ENCODE results near the gene ATRAID. TPM values are rescaled to one million over a fixed set of nuclear protein-coding genes. Genes with fewer than 3 reads are reported as not detected.

ATRAID gene
- total and polyA plus RNA-seq, 4 donors: 44.9 to 77.5 (median 48.9) TPM

DNA sequence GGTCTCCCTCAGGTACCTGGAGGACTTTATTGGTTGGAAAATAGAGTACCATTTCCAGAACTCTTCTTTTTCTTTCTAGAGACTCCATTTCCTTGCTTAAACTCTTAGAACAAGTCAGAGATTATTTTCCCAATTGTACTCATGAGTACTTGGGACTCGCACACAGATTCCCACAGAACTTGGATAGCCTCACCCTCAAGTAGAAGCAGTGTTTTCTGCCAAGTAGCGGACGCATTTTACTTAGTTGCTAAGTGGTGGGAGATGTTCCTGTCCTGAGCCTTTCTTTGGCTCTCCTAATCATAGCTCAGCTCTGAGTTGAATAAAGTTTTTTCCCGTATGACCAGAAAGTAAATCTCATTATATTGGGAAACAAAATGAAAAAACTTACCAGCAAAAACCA is 33.8 kb downstream of the ATRAID start:
- peaks cover 0 to 7% (median 3%) of the 10 kb centered on the region in 4 donors for H3K4me1 ChIP-seq (ENCODE audit: control insufficient read depth in 4 of 4, insufficient read depth in 4 of 4, low read length in 3 of 4)
- no peak for DNase-seq (ENCODE audit: low spot score)
- no peak for TF ChIP-seq TAF1 (conservative IDR thresholded peaks at IDR 0.05)
- no peak for TF ChIP-seq RXRA (IDR thresholded peaks at IDR 0.05)
- TF ChIP-seq SP1 (IDR thresholded peaks at IDR 0.05): no peak
- TF ChIP-seq YY1 (IDR thresholded peaks at IDR 0.05): no peak
- TF ChIP-seq HNF4G (IDR thresholded peaks at IDR 0.05): no peak
- no peak for TF ChIP-seq HNF4A (conservative IDR thresholded peaks at IDR 0.05)
- TF ChIP-seq, protein P1, sequence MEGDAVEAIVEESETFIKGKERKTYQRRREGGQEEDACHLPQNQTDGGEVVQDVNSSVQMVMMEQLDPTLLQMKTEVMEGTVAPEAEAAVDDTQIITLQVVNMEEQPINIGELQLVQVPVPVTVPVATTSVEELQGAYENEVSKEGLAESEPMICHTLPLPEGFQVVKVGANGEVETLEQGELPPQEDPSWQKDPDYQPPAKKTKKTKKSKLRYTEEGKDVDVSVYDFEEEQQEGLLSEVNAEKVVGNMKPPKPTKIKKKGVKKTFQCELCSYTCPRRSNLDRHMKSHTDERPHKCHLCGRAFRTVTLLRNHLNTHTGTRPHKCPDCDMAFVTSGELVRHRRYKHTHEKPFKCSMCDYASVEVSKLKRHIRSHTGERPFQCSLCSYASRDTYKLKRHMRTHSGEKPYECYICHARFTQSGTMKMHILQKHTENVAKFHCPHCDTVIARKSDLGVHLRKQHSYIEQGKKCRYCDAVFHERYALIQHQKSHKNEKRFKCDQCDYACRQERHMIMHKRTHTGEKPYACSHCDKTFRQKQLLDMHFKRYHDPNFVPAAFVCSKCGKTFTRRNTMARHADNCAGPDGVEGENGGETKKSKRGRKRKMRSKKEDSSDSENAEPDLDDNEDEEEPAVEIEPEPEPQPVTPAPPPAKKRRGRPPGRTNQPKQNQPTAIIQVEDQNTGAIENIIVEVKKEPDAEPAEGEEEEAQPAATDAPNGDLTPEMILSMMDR (IDR thresholded peaks at IDR 0.05; ENCODE audit: low read depth, low read length, missing input control): no peak
- TF ChIP-seq RAD21 (IDR thresholded peaks at IDR 0.05): no peak
- no peak for TF ChIP-seq FOXA1 (IDR thresholded peaks at IDR 0.05)
- peaks cover 20 to 39% (median 33%) of the 10 kb centered on the region in 4 donors for H3K36me3 ChIP-seq (ENCODE audit: control insufficient read depth in 4 of 4, insufficient read depth in 3 of 4, low read depth in 1 of 4, low read length in 3 of 4)
- no peaks in the 10 kb centered on the region for H3K27me3 ChIP-seq (ENCODE audit: control insufficient read depth in 4 of 4, insufficient read depth in 4 of 4, low read length in 3 of 4)
- 91% methylated on average over 4 of the region's 4 CpGs for WGBS
- H3K9me3 ChIP-seq (ENCODE audit: control insufficient read depth in 4 of 4, low read length in 3 of 4): no peaks in the 10 kb centered on the region
- no peak overlapping the region for H3K27ac ChIP-seq (ENCODE audit: low read depth in 1 of 2, low read length in 2 of 2)
- H3K9ac ChIP-seq (ENCODE audit: low read depth in 1 of 2, low read length in 2 of 2): no peak overlapping the region
- H3K4me3 ChIP-seq (ENCODE audit: low read depth in 1 of 3, low read length in 3 of 3): no peak overlapping the region

DNA sequence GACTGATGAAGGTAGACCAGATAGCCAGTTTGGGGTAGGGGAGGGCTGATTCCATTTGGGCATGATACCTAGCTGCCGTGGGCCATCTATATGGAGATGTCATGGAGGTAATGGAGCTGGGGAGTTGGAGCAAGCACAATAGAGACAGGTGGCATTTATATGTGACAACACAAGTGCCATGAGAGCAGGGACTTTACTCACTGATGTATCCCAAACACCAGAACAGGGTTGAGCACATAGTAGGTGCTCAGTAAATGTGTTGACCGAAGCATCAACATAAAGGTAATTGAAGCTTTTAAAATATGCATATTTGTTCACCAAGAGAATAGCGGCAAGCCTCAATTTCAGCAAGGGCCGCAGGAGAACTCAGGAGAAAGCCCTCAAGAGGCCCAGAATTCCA is 36.1 kb downstream of the ATRAID start:
- Histone ChIP-seq H3K9ac (ENCODE audit: low read depth in 1 of 2, low read length in 2 of 2) (no peak overlapping the region), H3K4me1 (ENCODE audit: control insufficient read depth in 4 of 4, insufficient read depth in 4 of 4, low read length in 3 of 4) (peaks cover 0 to 7% (median 3%) of the 10 kb centered on the region in 4 donors), H3K4me3 (ENCODE audit: low read depth in 1 of 3, low read length in 3 of 3) (no peak overlapping the region), H3K27me3 (ENCODE audit: control insufficient read depth in 4 of 4, insufficient read depth in 4 of 4, low read length in 3 of 4) (no peaks in the 10 kb centered on the region), H3K9me3 (ENCODE audit: control insufficient read depth in 4 of 4, low read length in 3 of 4) (no peaks in the 10 kb centered on the region), H3K27ac (ENCODE audit: low read depth in 1 of 2, low read length in 2 of 2) (no peak overlapping the region), H3K36me3 (ENCODE audit: control insufficient read depth in 4 of 4, insufficient read depth in 3 of 4, low read depth in 1 of 4, low read length in 3 of 4) (peaks cover 6 to 16% (median 14%) of the 10 kb centered on the region in 4 donors)
- TF ChIP-seq HNF4A (conservative IDR thresholded peaks at IDR 0.05) (no peak), HNF4G (IDR thresholded peaks at IDR 0.05) (no peak), SP1 (IDR thresholded peaks at IDR 0.05) (no peak), TAF1 (conservative IDR thresholded peaks at IDR 0.05) (no peak), EGR1 (IDR thresholded peaks at IDR 0.05; ENCODE audit: low read depth in 2 of 2) (no peak), FOXA1 (IDR thresholded peaks at IDR 0.05) (no peak), GABPA (IDR thresholded peaks at IDR 0.05 in 1 of 2, conservative IDR thresholded peaks at IDR 0.05 in 1 of 2) (no peak), RAD21 (IDR thresholded peaks at IDR 0.05) (no peak), RXRA (IDR thresholded peaks at IDR 0.05) (no peak)
- TF ChIP-seq, protein P2, sequence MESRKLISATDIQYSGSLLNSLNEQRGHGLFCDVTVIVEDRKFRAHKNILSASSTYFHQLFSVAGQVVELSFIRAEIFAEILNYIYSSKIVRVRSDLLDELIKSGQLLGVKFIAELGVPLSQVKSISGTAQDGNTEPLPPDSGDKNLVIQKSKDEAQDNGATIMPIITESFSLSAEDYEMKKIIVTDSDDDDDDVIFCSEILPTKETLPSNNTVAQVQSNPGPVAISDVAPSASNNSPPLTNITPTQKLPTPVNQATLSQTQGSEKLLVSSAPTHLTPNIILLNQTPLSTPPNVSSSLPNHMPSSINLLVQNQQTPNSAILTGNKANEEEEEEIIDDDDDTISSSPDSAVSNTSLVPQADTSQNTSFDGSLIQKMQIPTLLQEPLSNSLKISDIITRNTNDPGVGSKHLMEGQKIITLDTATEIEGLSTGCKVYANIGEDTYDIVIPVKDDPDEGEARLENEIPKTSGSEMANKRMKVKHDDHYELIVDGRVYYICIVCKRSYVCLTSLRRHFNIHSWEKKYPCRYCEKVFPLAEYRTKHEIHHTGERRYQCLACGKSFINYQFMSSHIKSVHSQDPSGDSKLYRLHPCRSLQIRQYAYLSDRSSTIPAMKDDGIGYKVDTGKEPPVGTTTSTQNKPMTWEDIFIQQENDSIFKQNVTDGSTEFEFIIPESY (IDR thresholded peaks at IDR 0.05): no peak
- TF ChIP-seq, protein P1 (IDR thresholded peaks at IDR 0.05; ENCODE audit: low read depth, low read length, missing input control): no peak
- TF ChIP-seq, protein P3, sequence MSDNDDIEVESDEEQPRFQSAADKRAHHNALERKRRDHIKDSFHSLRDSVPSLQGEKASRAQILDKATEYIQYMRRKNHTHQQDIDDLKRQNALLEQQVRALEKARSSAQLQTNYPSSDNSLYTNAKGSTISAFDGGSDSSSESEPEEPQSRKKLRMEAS (IDR thresholded peaks at IDR 0.05): no peak
- TF ChIP-seq, protein P4, sequence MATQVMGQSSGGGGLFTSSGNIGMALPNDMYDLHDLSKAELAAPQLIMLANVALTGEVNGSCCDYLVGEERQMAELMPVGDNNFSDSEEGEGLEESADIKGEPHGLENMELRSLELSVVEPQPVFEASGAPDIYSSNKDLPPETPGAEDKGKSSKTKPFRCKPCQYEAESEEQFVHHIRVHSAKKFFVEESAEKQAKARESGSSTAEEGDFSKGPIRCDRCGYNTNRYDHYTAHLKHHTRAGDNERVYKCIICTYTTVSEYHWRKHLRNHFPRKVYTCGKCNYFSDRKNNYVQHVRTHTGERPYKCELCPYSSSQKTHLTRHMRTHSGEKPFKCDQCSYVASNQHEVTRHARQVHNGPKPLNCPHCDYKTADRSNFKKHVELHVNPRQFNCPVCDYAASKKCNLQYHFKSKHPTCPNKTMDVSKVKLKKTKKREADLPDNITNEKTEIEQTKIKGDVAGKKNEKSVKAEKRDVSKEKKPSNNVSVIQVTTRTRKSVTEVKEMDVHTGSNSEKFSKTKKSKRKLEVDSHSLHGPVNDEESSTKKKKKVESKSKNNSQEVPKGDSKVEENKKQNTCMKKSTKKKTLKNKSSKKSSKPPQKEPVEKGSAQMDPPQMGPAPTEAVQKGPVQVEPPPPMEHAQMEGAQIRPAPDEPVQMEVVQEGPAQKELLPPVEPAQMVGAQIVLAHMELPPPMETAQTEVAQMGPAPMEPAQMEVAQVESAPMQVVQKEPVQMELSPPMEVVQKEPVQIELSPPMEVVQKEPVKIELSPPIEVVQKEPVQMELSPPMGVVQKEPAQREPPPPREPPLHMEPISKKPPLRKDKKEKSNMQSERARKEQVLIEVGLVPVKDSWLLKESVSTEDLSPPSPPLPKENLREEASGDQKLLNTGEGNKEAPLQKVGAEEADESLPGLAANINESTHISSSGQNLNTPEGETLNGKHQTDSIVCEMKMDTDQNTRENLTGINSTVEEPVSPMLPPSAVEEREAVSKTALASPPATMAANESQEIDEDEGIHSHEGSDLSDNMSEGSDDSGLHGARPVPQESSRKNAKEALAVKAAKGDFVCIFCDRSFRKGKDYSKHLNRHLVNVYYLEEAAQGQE (IDR thresholded peaks at IDR 0.05): no peak
- WGBS: 80% methylated on average over 4 of the region's 4 CpGs
- no peak for DNase-seq (ENCODE audit: low spot score)
